GDM1 (cell line): ENCODE results near the gene COG5.
"Not testable (repeated sequence)": the region's sequence is repeated elsewhere in the genome, so short reads cannot be mapped to it uniquely, and the experiment has no call there.

Experiments
- DNase-seq: peaks from one replicate; lab custom pipeline; 2025; lab: John Stamatoyannopoulos, UW

Gene COG5

GRCh38 chr7:107220806-107221205, 342.9 kb downstream of the COG5 start:
- DNase-seq, result not testable (repeated sequence)

DNA sequence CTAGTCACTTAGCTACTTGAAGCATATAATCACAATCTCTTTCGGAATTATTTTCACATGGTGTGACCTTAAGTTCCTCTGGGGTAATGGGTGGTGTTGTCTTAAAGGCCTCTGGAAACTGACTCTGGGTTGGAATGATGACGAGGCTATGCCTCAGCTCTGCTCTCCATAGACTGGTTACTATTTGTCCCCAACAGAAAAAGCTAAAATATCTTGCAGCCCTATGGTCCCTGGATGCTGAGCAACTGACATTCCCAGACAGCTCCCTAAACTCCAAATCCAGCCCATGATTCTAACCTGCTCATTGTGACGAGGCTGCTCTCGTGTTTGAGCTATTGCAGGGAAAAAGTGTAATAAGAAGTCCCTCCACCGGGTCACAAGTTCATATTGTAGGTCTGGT, 343.4 kb downstream of the COG5 start:
- DNase-seq, result no peak

DNA sequence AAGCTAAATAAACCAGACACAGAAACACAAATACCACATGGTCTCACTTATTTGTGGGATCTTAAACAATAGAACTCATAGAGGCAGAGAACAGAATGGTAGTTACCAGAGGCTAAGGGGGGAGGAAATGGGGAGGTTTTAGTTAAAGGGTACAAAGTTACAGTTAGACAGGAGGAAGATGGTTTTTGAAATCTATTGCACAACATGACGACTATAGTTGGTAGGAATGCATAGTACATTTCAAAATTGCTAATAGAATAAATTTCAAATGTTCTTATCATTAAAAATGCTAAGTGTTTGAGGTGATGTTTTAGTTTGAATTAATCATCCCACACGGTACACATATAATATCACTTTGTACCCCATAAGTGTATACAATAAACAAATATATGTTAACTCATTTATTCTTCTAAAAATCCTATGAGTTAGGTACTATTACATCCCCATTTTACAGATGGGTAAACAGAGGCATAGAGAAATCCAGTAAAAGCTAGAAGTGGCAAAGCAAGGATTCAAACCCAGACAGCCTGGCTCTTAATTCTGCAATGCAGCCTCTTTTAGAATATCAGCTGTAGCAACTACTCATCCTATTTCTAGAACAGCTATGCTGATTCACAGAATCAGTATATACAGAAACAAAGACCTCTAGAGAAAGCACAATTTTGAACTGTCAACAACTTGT, 344.0 kb downstream of the COG5 start:
- DNase-seq, result no peak

DNA sequence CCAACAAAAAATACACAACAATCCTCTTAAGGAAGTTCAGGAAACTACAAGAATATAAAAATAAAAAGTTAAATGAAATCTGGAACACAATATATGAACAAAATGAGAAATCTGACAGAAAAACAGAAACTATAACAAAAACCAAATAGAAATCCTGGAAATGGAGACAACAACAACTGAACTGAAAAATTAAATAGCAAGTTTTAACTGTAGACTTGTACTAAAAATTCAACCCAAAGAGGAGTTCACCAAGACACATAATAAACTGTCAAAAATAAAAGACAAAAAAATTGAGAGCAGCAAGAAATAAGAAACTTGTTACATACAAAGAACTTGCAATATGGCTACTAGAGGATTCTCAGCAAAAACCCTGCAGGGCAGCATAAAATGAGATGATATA, 349.8 kb downstream of the COG5 start:
- no peak for DNase-seq

DNA sequence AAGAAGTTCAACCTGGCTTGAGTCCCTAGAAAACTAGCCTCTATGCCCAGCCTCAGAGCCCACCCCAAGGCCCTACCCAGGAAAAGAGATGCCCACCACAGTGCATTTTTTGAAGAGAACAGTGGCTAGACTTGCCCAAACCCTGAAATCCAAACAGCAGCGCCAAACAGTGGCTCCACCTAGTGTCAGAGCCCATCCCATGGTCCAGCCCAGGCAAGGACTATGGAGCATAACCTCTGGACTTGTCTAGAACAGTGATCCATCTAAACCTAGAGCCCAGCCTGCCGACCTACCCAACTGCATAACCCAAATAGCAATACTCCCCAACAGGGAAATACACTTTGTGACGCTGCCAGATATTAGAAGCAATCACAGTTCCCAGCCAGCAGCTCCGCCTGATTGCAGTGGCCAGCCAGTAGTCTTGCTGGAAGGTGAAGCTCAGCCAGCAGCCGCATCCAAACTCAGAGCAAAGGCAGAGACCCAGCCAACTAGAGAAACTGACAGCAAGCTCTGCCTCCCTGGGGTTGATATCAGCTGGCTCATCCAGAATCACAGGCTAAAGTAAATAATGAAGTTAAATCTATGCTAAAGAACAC, 350.4 kb downstream of the COG5 start:
- no peak for DNase-seq

DNA sequence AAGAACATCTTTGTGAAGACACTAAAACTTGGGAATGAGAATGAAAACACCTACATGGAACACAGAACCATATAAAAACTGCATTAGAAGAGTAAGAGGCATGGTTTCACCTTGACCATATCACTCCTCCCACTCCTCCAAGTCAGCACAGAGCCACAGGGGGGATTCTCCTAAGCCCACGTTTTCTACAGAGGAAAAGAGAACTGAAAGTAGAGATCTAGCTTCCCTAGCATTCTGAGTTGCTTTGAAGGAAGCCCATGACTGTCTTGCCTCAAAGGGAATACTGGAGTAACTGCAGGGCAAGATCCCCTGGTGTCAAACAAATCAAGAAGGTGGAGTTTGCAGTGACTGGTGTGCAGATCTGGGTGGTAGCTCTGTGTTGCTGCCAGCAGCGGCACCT, 351.0 kb downstream of the COG5 start:
- DNase-seq, result no peak

DNA sequence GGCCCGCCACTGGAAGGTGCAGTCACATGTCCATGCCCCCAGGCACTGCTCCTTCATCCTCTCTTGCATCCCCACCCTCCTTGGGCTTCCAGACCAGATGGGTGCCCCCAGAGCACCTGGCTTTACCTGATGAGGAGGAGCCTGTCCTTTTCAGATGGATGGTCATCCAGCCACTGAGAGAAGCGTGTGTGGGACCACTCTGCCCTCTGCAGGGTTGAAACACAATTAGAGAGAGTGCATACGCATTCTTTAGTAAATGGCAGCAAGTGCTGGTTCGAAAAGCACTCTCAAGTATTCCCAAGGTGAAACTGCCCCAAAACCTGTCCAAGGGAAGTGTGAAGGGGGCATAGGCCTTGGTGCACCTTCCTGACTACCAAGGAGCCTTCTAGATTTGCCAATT, 353.3 kb downstream of the COG5 start:
- no peak for DNase-seq

- no peak for DNase-seq
Observed at GRCh38 chr7:107209565-107209964, 354.2 kb downstream of the COG5 start.

DNA sequence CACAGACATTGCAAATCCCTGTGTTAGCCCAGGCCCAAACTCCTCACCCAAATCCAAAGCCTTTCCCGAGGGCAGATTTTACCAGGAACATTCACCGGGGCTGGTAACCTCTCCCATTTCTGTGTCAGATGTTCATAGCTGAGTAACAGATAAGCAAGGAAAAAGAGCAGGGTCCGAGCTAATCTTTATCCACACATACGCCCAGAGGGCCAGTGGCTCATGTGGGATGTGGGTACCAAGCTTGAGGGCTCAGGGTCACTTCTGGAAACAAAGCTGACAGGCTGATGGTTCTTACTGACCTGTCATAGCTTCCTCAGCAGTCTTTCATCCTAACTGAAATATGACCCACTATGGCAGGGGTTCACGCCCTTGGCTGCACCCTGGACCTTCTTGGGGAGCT, 355.2 kb downstream of the COG5 start:
- no peak for DNase-seq

- no peak for DNase-seq
Observed at GRCh38 chr7:107208024-107208521, 355.6 kb downstream of the COG5 start.

DNA sequence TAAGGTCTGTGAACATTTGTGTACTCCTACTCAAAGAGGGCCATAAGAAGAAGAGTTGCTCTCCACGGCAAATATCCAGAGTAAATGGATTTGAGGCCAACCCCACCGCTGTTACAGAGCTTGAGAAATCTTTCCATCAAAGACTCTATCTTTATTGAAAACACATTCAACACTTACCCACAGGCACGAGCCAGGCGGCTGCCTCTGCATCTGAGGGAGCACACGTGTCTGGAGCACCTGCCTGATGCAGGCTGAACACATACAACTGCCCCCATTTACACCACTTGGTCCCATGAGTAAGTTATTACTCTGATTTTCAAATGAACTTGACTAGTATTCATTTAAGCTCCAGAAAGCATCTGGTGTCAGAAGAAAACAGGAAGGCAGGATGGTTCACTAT, 356.3 kb downstream of the COG5 start:
- DNase-seq, result no peak

DNA sequence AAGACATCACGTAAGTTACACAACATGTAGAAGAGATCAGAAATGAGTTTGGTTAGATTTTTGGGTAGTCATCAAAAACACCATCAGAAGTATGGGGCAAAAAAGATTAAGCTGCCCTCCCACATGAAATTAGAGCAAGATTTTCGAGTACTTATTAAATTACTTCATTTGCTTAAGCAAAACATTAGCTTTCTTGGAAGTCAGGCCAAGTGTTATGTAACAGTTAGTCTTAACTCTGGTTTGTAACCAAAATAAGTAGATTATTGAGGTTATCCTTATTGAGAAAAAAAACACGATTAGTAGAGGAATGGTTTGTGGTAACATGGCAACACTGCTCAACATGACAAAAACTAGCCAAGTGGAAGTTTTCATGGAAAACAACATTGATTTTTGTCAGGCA, 357.0 kb downstream of the COG5 start:
- DNase-seq, result no peak

GRCh38 chr7:107206136-107206535, 357.6 kb downstream of the COG5 start:
- DNase-seq, result no peak

DNA sequence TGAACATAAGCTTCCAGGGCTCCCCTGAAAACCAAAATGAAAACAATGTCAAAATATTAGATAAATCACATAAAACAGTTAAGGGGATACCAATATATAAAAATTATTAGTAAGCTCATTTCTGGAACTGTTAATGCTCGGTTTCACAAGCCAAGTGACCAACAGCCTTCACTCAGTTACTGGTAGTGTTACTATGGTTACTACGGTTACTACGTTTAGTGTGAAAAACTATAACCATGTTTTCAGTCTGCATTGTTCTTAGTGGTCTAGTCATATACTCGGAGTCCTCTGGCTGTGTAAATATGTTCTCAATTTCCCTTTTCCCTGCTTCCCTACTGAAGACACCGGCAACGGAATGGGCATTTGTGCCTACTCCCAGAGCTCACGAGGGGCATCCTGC, 360.1 kb downstream of the COG5 start:
- DNase-seq, result no peak

- no peak for DNase-seq
Observed at GRCh38 chr7:107201795-107202450, 361.8 kb downstream of the COG5 start.

DNA sequence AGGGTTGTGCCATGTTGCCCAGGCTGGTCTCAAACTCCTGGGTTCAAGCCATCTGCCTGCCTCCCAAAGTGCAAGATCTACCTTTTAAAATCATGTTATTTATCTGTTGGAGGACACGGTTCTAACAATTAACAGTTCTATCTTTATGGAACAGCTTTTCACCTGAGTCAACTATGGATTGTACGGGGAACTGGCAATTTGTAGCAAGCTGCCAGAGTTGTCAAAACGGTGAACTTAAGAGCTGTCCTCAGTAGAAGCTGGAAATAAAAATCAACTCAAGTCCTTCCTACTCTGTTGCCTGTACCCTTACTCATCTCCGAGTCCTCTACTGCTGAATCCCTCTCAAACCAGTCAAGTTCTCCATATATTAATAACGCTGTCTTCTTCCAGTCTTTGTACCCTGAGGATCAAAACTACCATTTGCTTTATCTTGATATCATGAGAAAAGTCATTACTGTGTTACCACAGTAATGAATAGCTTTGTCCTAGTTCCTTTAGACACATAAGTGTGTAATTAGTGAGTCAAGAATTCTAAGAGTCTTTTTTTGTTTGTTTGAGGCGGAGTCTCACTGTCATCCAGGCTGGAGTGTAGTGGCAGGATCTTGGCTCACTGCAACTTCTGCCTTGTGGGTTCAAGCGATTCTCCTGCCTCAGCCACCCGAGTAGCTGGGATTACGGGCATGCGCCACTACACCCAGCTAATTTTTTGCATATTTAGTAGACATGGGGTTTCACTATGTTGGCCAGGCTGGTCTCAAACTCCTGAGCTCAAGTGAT, 366.7 kb downstream of the COG5 start:
- no peak for DNase-seq

DNA sequence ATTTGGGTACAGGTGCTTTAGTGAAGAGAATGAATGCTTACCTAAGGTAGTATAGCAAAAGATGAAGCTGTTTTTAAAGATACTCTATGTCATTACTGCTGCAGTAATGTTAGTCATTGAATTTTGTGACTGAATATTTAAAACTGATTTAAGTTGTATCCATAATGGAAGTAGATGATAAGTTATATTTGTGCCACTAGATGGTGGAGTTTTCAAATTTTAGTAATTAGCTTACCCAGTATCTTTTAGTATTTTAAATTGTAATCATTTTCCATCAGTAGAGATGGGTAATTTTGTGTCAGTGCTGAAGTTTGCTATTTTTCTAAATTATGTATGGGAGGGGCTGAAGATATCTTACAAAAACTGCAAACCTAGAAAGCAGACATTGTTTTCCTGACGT, 369.7 kb downstream of the COG5 start:
- DNase-seq, result no peak

- DNase-seq, result no peak
Observed at GRCh38 chr7:107190090-107190489, 373.6 kb downstream of the COG5 start.

DNA sequence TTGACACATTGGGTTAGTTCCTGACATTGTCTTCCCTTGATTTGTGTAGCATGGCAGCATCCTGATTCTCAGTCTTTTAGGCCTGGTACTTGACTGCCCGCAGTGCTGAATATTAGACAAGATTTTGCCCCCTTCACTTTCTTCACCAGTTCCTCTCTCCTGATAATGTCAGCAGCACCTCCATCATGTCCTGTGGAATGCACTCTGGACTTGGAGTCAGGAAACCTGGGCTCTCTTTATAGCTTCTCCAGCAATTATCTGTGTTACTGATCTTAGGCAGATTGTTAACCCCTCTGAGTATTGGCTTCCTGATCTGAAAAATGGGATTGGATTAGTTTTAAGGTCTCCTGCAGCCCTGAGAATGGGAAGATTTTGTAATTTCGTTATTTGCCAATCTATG, 375.9 kb downstream of the COG5 start:
- DNase-seq, result no peak

GRCh38 chr7:107186240-107186639, 377.5 kb downstream of the COG5 start:
- no peak for DNase-seq

GRCh38 chr7:107185716-107186115, 378.0 kb downstream of the COG5 start:
- no peak for DNase-seq

DNA sequence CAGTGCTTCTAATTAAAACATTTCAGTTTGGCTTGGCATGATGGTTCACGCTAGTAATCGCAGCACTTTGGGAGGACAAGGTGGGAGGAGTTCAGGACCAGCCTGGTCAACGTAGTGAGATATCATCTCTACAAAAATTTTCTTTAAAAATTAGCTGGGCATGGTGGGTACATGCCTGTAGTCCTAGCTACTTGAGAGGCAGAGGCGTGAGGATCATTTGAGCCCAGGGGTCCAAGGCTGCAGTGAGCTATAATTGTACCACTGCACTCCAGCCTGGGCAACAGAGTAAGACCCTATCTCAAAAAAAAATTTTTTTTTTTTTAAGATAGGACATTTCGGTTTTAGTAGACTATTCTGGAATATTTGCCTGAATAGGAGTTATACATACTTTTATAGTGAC, 382.5 kb downstream of the COG5 start:
- DNase-seq, result no peak

GRCh38 chr7:107180378-107180777, 383.3 kb downstream of the COG5 start:
- no peak for DNase-seq
